ENCODE results near the gene BRAT1. TPM values are rescaled to one million over a fixed set of nuclear protein-coding genes. Genes with fewer than 3 reads are reported as not detected.
A peak's percentile ranks its signal among the peaks of the same experiment; 100 is the strongest.

The BRAT1 gene
- total RNA-seq, 1 donor from 2014 or later = 43.7 TPM

- no peak overlapping the region for H3K4me3 Mint-ChIP-seq (ENCODE audit: low read depth)
- H3K9me3 Mint-ChIP-seq (ENCODE audit: low read depth) = no peaks in the 10 kb centered on the region
- no peak overlapping the region for H3K27ac Mint-ChIP-seq
- DNase-seq (ENCODE audit: low spot score, unreplicated experiment) = no peak
- peaks cover 5% of the 10 kb centered on the region for H3K4me1 Mint-ChIP-seq (ENCODE audit: low read depth)
- TF ChIP-seq CTCF (IDR thresholded peaks at IDR 0.05; ENCODE audit: unreplicated experiment) = no peak
- H3K36me3 Mint-ChIP-seq (ENCODE audit: insufficient read depth) = no peaks in the 10 kb centered on the region
- peaks cover 6% of the 10 kb centered on the region for H3K27me3 Mint-ChIP-seq
Observed at GRCh38 chr7:2497500-2498336, 57.6 kb downstream of the BRAT1 start.

- H3K9me3 Mint-ChIP-seq (ENCODE audit: low read depth) = no peaks in the 10 kb centered on the region
- no peak for DNase-seq (ENCODE audit: low spot score, unreplicated experiment)
- H3K27me3 Mint-ChIP-seq = peaks cover 6% of the 10 kb centered on the region
- no peak for TF ChIP-seq CTCF (IDR thresholded peaks at IDR 0.05; ENCODE audit: unreplicated experiment)
- H3K27ac Mint-ChIP-seq = no peak overlapping the region
- H3K36me3 Mint-ChIP-seq (ENCODE audit: insufficient read depth) = no peaks in the 10 kb centered on the region
- peaks cover 5% of the 10 kb centered on the region for H3K4me1 Mint-ChIP-seq (ENCODE audit: low read depth)
- no peak overlapping the region for H3K4me3 Mint-ChIP-seq (ENCODE audit: low read depth)
Observed at GRCh38 chr7:2497065-2497464, 58.3 kb downstream of the BRAT1 start.

GRCh38 chr7:2496375-2496774 lies 58.9 kb downstream of the BRAT1 start:
- Mint-ChIP-seq H3K36me3 (ENCODE audit: insufficient read depth) (no peaks in the 10 kb centered on the region), H3K4me1 (ENCODE audit: low read depth) (peaks cover 5% of the 10 kb centered on the region), H3K27ac (peak overlapping the region; percentile 59), H3K27me3 (peaks cover 6% of the 10 kb centered on the region), H3K4me3 (ENCODE audit: low read depth) (no peak overlapping the region), H3K9me3 (ENCODE audit: low read depth) (no peaks in the 10 kb centered on the region)
- no peak for DNase-seq (ENCODE audit: low spot score, unreplicated experiment)
- no peak for TF ChIP-seq CTCF (IDR thresholded peaks at IDR 0.05; ENCODE audit: unreplicated experiment)

GRCh38 chr7:2495418-2496299 lies 59.7 kb downstream of the BRAT1 start:
- Mint-ChIP-seq H3K27me3 (peaks cover 4% of the 10 kb centered on the region), H3K4me3 (ENCODE audit: low read depth) (no peak overlapping the region), H3K27ac (no peak overlapping the region), H3K4me1 (ENCODE audit: low read depth) (peaks cover 5% of the 10 kb centered on the region), H3K9me3 (ENCODE audit: low read depth) (no peaks in the 10 kb centered on the region), H3K36me3 (ENCODE audit: insufficient read depth) (no peaks in the 10 kb centered on the region)
- no peak for DNase-seq (ENCODE audit: low spot score, unreplicated experiment)
- no peak for TF ChIP-seq CTCF (IDR thresholded peaks at IDR 0.05; ENCODE audit: unreplicated experiment)
